HCT116 (cell line): Measurements from ENCODE around the gene TMEM223. TPM values are rescaled to one million over a fixed set of nuclear protein-coding genes. Genes with fewer than 3 reads are reported as not detected.

ENCODE experiments used
- ATAC-seq: fragments of 200-7000 bp; cut with Tn5 transposase; 2 replicates; pipeline ENCODE4 v1.9.1; 2020; ENCODE audit warnings: mild to moderate bottlenecking, moderate library complexity
- BruUV-seq: library from RNA; stranded (reverse); fragments of 400-500 nt; replicated peaks from 2 replicates; lab custom pipeline; 2021; lab: Mats Ljungman, UMichigan
- CTCF ChIA-PET: fragments of 300-600 bp; sonication (Branson Sonifier 250); formaldehyde crosslinking; loops from one replicate; lab custom pipeline; 2021; ENCODE audit warnings: antibody characterized with exemption; lab: Charles Lee
- POLR2A ChIA-PET: fragments of 300-600, 350-600 bp; sonication (Branson Sonifier 250); formaldehyde crosslinking; loops from one replicate; lab custom pipeline; 2021; ENCODE audit warnings: antibody characterized with exemption; lab: Charles Lee
- RAD21 ChIA-PET, 2 experiments: fragments of 300-600 bp; sonication (Branson Sonifier 250); formaldehyde crosslinking; loops; one replicate each; lab custom pipeline; 2023; ENCODE audit warnings: low total read pairs in 2 of 2; ENCODE audit not compliant: uncharacterized antibody in 2 of 2, unreplicated experiment in 2 of 2, low non-redundant PET in 1 of 2; lab: Charles Lee
- DNase-seq: peaks from one replicate; pipeline ENCODE4 v3.0.0-alpha.2; 2010; ENCODE audit warnings: low read depth, low spot score
- H2AFZ ChIP-seq: fragments of 200-600 bp; shearing (Covaris generic), sonication (generic); 2 replicates; pipeline ENCODE4 v1.6.1; 2017; ENCODE audit warnings: low read depth, mixed run types, mixed read lengths, antibody characterized with exemption, low read length; ENCODE audit not compliant: poor library complexity, severe bottlenecking
- H3K27ac ChIP-seq: 2 replicates; pipeline ENCODE4 v1.5.1; 2012; ENCODE audit warnings: low read depth, low read length
- H3K27me3 ChIP-seq: fragments of 200-600 bp; sonication (generic); 2 replicates; pipeline ENCODE4 v1.6.1; 2016; ENCODE audit warnings: mixed run types, low read length, mixed read lengths; ENCODE audit not compliant: insufficient read depth
- H3K36me3 ChIP-seq, 2 experiments: fragments of 200-500 bp in 1 of 2; fragments of 200-600 bp in 1 of 2; sonication (Bioruptor generic) in 1 of 2; sonication (generic) in 1 of 2; 2 replicates each; pipeline versions ENCODE4 v1.5.1 to v1.6.1; 2014 to 2016; ENCODE audit warnings: low read length in 2 of 2, inconsistent platforms in 1 of 2, mixed read lengths in 1 of 2, mixed run types in 1 of 2; ENCODE audit not compliant: insufficient read depth in 2 of 2, control insufficient read depth in 1 of 2
- H3K4me1 ChIP-seq, 2 experiments: fragments of 200-600 bp in 1 of 2; sonication (generic) in 1 of 2; 2 replicates each; pipeline versions ENCODE4 v1.5.1 to v1.6.1; 2012 to 2017; ENCODE audit warnings: low read length in 2 of 2, inconsistent platforms in 1 of 2, mild to moderate bottlenecking in 1 of 2, mixed read lengths in 1 of 2, mixed run types in 1 of 2, moderate library complexity in 1 of 2; ENCODE audit not compliant: insufficient read depth in 2 of 2, control insufficient read depth in 1 of 2
- H3K4me2 ChIP-seq: fragments of 200-600 bp; sonication (generic); 2 replicates; pipeline ENCODE4 v1.6.1; 2017; ENCODE audit warnings: mixed run types, low read length, mixed read lengths
- H3K4me3 ChIP-seq, 2 experiments: fragments of 200-600 bp in 1 of 2; sonication (generic) in 1 of 2; replicated peaks in 1 of 2; 2 replicates each; pipeline ENCODE4 v1.5.1; 2011 to 2016; ENCODE audit warnings: low read length in 2 of 2, control low read depth in 1 of 2, low read depth in 1 of 2, mild to moderate bottlenecking in 1 of 2, mixed read lengths in 1 of 2, mixed run types in 1 of 2
- H3K79me2 ChIP-seq: fragments of 200-600 bp; sonication (generic); 2 replicates; pipeline ENCODE4 v1.6.1; 2017; ENCODE audit warnings: mild to moderate bottlenecking, mixed run types, low read length, moderate library complexity, mixed read lengths; ENCODE audit not compliant: insufficient read depth
- H3K9ac ChIP-seq: fragments of 200-600 bp; sonication (generic); 2 replicates; pipeline ENCODE4 v1.6.1; 2016; ENCODE audit warnings: low read length, mixed read lengths
- H3K9me2 ChIP-seq: fragments of 200-600 bp; sonication (generic), shearing (Covaris generic); 2 replicates; pipeline ENCODE4 v1.6.1; 2017; ENCODE audit warnings: mixed run types, mild to moderate bottlenecking, moderate library complexity; ENCODE audit not compliant: insufficient read depth
- H3K9me3 ChIP-seq, 2 experiments: fragments of 200-500 bp in 1 of 2; fragments of 200-600 bp in 1 of 2; sonication (Bioruptor generic) in 1 of 2; sonication (generic) in 1 of 2; 2 replicates each; pipeline ENCODE4 v1.6.1; 2014 to 2017; ENCODE audit warnings: low read length in 2 of 2, mixed read lengths in 2 of 2, inconsistent platforms in 1 of 2, low read depth in 1 of 2, mild to moderate bottlenecking in 1 of 2, mixed run types in 1 of 2, moderate library complexity in 1 of 2; ENCODE audit not compliant: control insufficient read depth in 1 of 2, insufficient read depth in 1 of 2
- H4K20me1 ChIP-seq: fragments of 200-600 bp; sonication (generic), shearing (Covaris generic); 2 replicates; pipeline ENCODE4 v1.6.1; 2017; ENCODE audit warnings: mixed run types, mild to moderate bottlenecking, moderate library complexity; ENCODE audit not compliant: insufficient read depth
- CEBPB ChIP-seq: IDR thresholded peaks from 2 replicates; pipeline ENCODE4 v1.6.1; 2012; ENCODE audit warnings: low read depth
- POLR2A ChIP-seq: IDR thresholded peaks from 2 replicates; pipeline ENCODE4 v1.7.0; 2011; ENCODE audit warnings: borderline replicate concordance; ENCODE audit not compliant: insufficient read depth, insufficient read length; ENCODE audit errors: extremely low read depth
- REST ChIP-seq: IDR thresholded peaks from 2 replicates; pipeline ENCODE4 v1.6.1; 2012; ENCODE audit warnings: low read depth
- SP1 ChIP-seq: IDR thresholded peaks from 2 replicates; pipeline ENCODE4 v1.6.1; 2012; ENCODE audit warnings: low read depth
- SRF ChIP-seq: IDR thresholded peaks from 2 replicates; pipeline ENCODE4 v1.6.1; 2012; ENCODE audit warnings: low read depth
- TCF7L2 ChIP-seq: IDR thresholded peaks from 2 replicates; pipeline ENCODE4 v1.7.0; 2011; ENCODE audit warnings: borderline replicate concordance, inconsistent platforms; ENCODE audit not compliant: insufficient read depth, insufficient read length; ENCODE audit errors: extremely low read depth
- ZBTB33 ChIP-seq: IDR thresholded peaks from 2 replicates; pipeline ENCODE4 v1.6.1; 2011; ENCODE audit warnings: mild to moderate bottlenecking, low read length, moderate library complexity; ENCODE audit not compliant: insufficient replicate concordance; ENCODE audit errors: extremely low read depth
- intact Hi-C: fragments of 100-400 bp; cut with micrococcal nuclease; formaldehyde crosslinking; loops from 2 replicates; pipeline ENCODE4 v1.10.0; 2022
- total RNA-seq: library from RNA; stranded (reverse); gene quantifications from one replicate; pipeline ENCODE4 v1.2.1, GENCODE V29; 2021; ENCODE audit not compliant: unreplicated experiment
- TF ChIP-seq, protein P1 (sequence below): IDR thresholded peaks from 2 replicates; pipeline ENCODE4 v1.6.1; 2012
- TF ChIP-seq, protein P2 (sequence below): IDR thresholded peaks from 2 replicates; pipeline ENCODE4 v1.6.1; 2012

Gene TMEM223
- total RNA-seq, 1 experiment from 2014 or later: 18.4 TPM

- intact Hi-C loops: no loop called here
- H2AFZ ChIP-seq: no peak overlapping the region
- H3K9me3 ChIP-seq: no peaks in the 10 kb centered on the region
- H3K9ac ChIP-seq: no peak overlapping the region
- TF ChIP-seq SRF (no peak), REST (no peak)
- CTCF ChIA-PET: no interaction called here
- DNase-seq: no peak
- POLR2A ChIA-PET: interaction anchor here (0.7 kb wide), 1 partner anchor 375 kb away, joined by 4 read pairs; no protein-coding TSS in a partner anchor
- no peaks in the 10 kb centered on the region for H3K27me3 ChIP-seq
- peaks cover 11% of the 10 kb centered on the region for H3K79me2 ChIP-seq
- BruUV-seq: no TSS peak
- peaks cover 4 to 9% of the 10 kb centered on the region in 2 experiments; a peak in 3 of 4 replicates for H3K4me1 ChIP-seq
- H3K27ac ChIP-seq: no peak overlapping the region
- no peak for ATAC-seq
- H3K4me2 ChIP-seq: no peak overlapping the region
- H3K9me2 ChIP-seq: no peaks in the 10 kb centered on the region
- peaks cover 0 to 4% of the 10 kb centered on the region in 2 experiments; a peak in 1 of 4 replicates for H3K36me3 ChIP-seq
- RAD21 ChIA-PET: no interaction called here
- no peaks in the 10 kb centered on the region for H4K20me1 ChIP-seq
- H3K4me3 ChIP-seq: no peak overlapping the region
These were observed 9.1 kb downstream of the TMEM223 start for GRCh38 chr11:62782753-62783152.

DNA sequence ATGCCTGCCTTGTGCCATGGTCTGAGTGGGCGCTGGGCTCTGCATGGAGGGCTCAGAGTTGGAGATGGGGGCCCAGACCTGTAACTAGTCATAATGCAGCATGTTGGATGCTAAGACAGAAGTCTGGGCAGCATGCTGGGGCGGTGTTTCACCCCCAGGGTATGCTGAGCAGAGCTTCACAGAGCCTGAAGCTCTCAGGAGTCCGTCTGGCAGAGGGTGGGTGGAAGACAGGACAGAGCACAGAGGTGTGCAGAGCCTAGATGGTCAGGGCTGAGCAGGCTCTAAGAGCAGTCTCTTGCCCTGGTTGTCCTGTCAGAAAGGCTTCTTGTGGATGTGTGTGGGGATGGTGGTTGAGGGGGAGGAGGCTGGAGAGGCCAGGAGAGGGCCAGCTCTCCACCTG is 13.4 kb downstream of the TMEM223 start:
- POLR2A ChIA-PET: no interaction called here
- Histone ChIP-seq H2AFZ (no peak overlapping the region), H4K20me1 (no peaks in the 10 kb centered on the region), H3K4me3 (no peak overlapping the region), H3K4me1 (no peaks in the 10 kb centered on the region), H3K36me3 (peaks cover 3 to 13% of the 10 kb centered on the region in 2 experiments; a peak in 3 of 4 replicates), H3K9ac (no peak overlapping the region), H3K9me2 (no peaks in the 10 kb centered on the region), H3K27me3 (no peaks in the 10 kb centered on the region), H3K27ac (no peak overlapping the region), H3K4me2 (no peak overlapping the region), H3K79me2 (0 out of 2 replicates have a peak, but pooled peaks cover 7% of the 10 kb centered on the region), H3K9me3 (no peaks in the 10 kb centered on the region)
- DNase-seq: no peak
- RAD21 ChIA-PET: no interaction called here
- intact Hi-C loops: no loop called here
- ATAC-seq: no peak
- CTCF ChIA-PET: interaction anchor here (2.7 kb wide), 1 partner anchor 8 kb away, joined by 7 read pairs; no protein-coding TSS in a partner anchor
- no TSS peak for BruUV-seq
- TF ChIP-seq, protein P1, sequence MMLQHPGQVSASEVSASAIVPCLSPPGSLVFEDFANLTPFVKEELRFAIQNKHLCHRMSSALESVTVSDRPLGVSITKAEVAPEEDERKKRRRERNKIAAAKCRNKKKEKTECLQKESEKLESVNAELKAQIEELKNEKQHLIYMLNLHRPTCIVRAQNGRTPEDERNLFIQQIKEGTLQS: no peak
- TF ChIP-seq TCF7L2 (no peak), SP1 (no peak), REST (no peak), ZBTB33 (no peak), POLR2A (no peak), CEBPB (no peak)
- TF ChIP-seq, protein P2, sequence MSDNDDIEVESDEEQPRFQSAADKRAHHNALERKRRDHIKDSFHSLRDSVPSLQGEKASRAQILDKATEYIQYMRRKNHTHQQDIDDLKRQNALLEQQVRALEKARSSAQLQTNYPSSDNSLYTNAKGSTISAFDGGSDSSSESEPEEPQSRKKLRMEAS: no peak
